Sigmoid colon (tissue), 7 donors: ENCODE measurements around the gene DIP2B. TPM values are rescaled to one million over a fixed set of nuclear protein-coding genes. Genes with fewer than 3 reads are reported as not detected.

Experiments
- DNase-seq: peaks from one replicate; pipeline ENCODE4 v3.0.0-alpha.2; 2019
- H3K27ac ChIP-seq, 4 donors: fragments of 200-600 bp; sonication (generic); one replicate each; pipeline ENCODE4 v1.5.1; 2016 to 2019; ENCODE audit warnings: mild to moderate bottlenecking in 1 of 4
- H3K27me3 ChIP-seq, 3 donors: fragments of 200-600 bp; sonication (generic); one replicate each; pipeline ENCODE4 v1.5.1; 2019; ENCODE audit warnings: mild to moderate bottlenecking in 1 of 3
- H3K36me3 ChIP-seq, 4 donors: fragments of 200-600 bp; sonication (generic); one replicate each; pipeline ENCODE4 v1.5.1; 2016 to 2019
- H3K4me1 ChIP-seq, 4 donors: fragments of 200-600 bp; sonication (generic); one replicate each; pipeline ENCODE4 v1.5.1; 2017 to 2019
- H3K4me3 ChIP-seq, 4 donors: fragments of 200-600 bp; sonication (generic); one replicate each; pipeline ENCODE4 v1.5.1; 2017 to 2019; ENCODE audit warnings: mild to moderate bottlenecking in 2 of 4, moderate library complexity in 1 of 4
- H3K9me3 ChIP-seq, 4 donors: fragments of 200-600 bp in 3 of 4; sonication (generic) in 3 of 4; one replicate each; pipeline versions ENCODE4 v1.5.1 to v1.6.1; 2013 to 2019
- CTCF ChIP-seq, 4 experiments: fragments of 450-650 bp in 3 of 4; fragments of 200-600 bp in 1 of 4; IDR thresholded peaks; one replicate each; pipeline ENCODE4 v1.5.1; 2016 to 2019; ENCODE audit warnings: antibody characterized with exemption in 4 of 4, mild to moderate bottlenecking in 3 of 4, moderate library complexity in 2 of 4
- EP300 ChIP-seq, 4 donors: sonication (generic); formaldehyde crosslinking; IDR thresholded peaks; one replicate each; pipeline ENCODE4 v1.6.1; 2017; ENCODE audit warnings: antibody characterized with exemption in 4 of 4
- POLR2A ChIP-seq, 2 donors: fragments of 450-650 bp; IDR thresholded peaks; one replicate each; pipeline ENCODE4 v1.6.1; 2016; ENCODE audit warnings: antibody characterized with exemption in 2 of 2, mild to moderate bottlenecking in 2 of 2, moderate library complexity in 2 of 2
- POLR2AphosphoS5 ChIP-seq, 4 donors: sonication (generic); formaldehyde crosslinking; IDR thresholded peaks; one replicate each; pipeline ENCODE4 v1.6.1; 2017; ENCODE audit warnings: antibody characterized with exemption in 4 of 4
- WGBS, 2 donors: extraction: QIAGEN DNeasy Blood & Tissue Kit; methylation state at CpG; one replicate each; pipeline ENCODE4 v1.1.7; 2013; 5-methylcytosine and 5-hydroxymethylcytosine counted together
- intact Hi-C: fragments of 100-400 bp; cut with DNase I; formaldehyde crosslinking; loops from one replicate; pipeline ENCODE4 v1.15.1; 2023
- polyA plus RNA-seq, 3 donors: library from polyadenylated mRNA; stranded (reverse); fragments of 200-250 nt; gene quantifications; one replicate each; pipeline ENCODE4 v1.2.3, GENCODE V29; 2013
- total RNA-seq, 4 donors: library from RNA; depleted of rRNA; stranded (reverse); fragments of >200 nt; gene quantifications; one replicate each; pipeline ENCODE4 v1.1.0, GENCODE V29; 2016
- donor health status: healthy with polysubstance abuse.
- donor health status: Bipolar disorder and iron deficiency.
- donor health status: healthy.

DIP2B gene
- total and polyA plus RNA-seq, 7 donors = 7.2 to 28.0 (median 16.4) TPM

- H3K4me1 ChIP-seq = peaks cover 0 to 3% (median 0%) of the 10 kb centered on the region in 4 donors
- no peaks in the 10 kb centered on the region for H3K9me3 ChIP-seq
- TF ChIP-seq CTCF (IDR thresholded peaks at IDR 0.05) (no peak), EP300 (IDR thresholded peaks at IDR 0.05) (no peak), POLR2A (IDR thresholded peaks at IDR 0.05) (no peak), POLR2AphosphoS5 (IDR thresholded peaks at IDR 0.05) (no peak)
- peaks cover 0 to 35% (median 10%) of the 10 kb centered on the region in 4 donors for H3K36me3 ChIP-seq
- H3K27me3 ChIP-seq = no peaks in the 10 kb centered on the region
- H3K27ac ChIP-seq = no peak overlapping the region
- 97 to 98% methylated on average over 2 of the region's 2 CpGs for WGBS, 2 donors
- no peak for DNase-seq
- H3K4me3 ChIP-seq = no peak overlapping the region
- intact Hi-C loops = no loop called here
Observed at GRCh38 chr12:50749459-50749882, 244.7 kb downstream of the DIP2B start.

GRCh38 chr12:50750366-50750765 is 245.6 kb downstream of the DIP2B start:
- Histone ChIP-seq H3K27ac (no peak overlapping the region), H3K4me1 (peaks cover 0 to 3% (median 0%) of the 10 kb centered on the region in 4 donors), H3K27me3 (no peaks in the 10 kb centered on the region), H3K9me3 (no peaks in the 10 kb centered on the region), H3K36me3 (peaks cover 0 to 26% (median 2%) of the 10 kb centered on the region in 4 donors), H3K4me3 (no peak overlapping the region)
- TF ChIP-seq POLR2A (IDR thresholded peaks at IDR 0.05) = no peak
- TF ChIP-seq CTCF (IDR thresholded peaks at IDR 0.05) = no peak
- TF ChIP-seq EP300 (IDR thresholded peaks at IDR 0.05) = no peak
- TF ChIP-seq POLR2AphosphoS5 (IDR thresholded peaks at IDR 0.05) = no peak
- 96 to 97% methylated on average over 4 of the region's 4 CpGs for whole genome bisulfite sequencing, 2 donors
- intact Hi-C loops = no loop called here
- no peak for DNase-seq

GRCh38 chr12:50751948-50752721 is 247.3 kb downstream of the DIP2B start:
- no peak overlapping the region for H3K27ac ChIP-seq
- 91 to 93% methylated on average over 6 of the region's 6 CpGs for WGBS, 2 donors

GRCh38 chr12:50753232-50753769 is 248.5 kb downstream of the DIP2B start:
- TF ChIP-seq EP300 (IDR thresholded peaks at IDR 0.05) (no peak), POLR2A (IDR thresholded peaks at IDR 0.05) (no peak), CTCF (IDR thresholded peaks at IDR 0.05) (no peak), POLR2AphosphoS5 (IDR thresholded peaks at IDR 0.05) (no peak)
- Histone ChIP-seq H3K4me1 (peaks cover 0 to 3% (median 0%) of the 10 kb centered on the region in 4 donors), H3K9me3 (no peaks in the 10 kb centered on the region), H3K27me3 (no peaks in the 10 kb centered on the region), H3K36me3 (no peaks in the 10 kb centered on the region), H3K4me3 (no peak overlapping the region), H3K27ac (no peak overlapping the region)
- 95% methylated on average over 5 of the region's 5 CpGs for WGBS, 2 donors
- intact Hi-C loops = no loop called here
- no peak for DNase-seq

More at GRCh38 chr12:50751948-50752721, 247.3 kb downstream of the DIP2B start:
- TF ChIP-seq EP300 (IDR thresholded peaks at IDR 0.05) = no peak
- no peak for TF ChIP-seq CTCF (IDR thresholded peaks at IDR 0.05)
- TF ChIP-seq POLR2AphosphoS5 (IDR thresholded peaks at IDR 0.05) = no peak
- TF ChIP-seq POLR2A (IDR thresholded peaks at IDR 0.05) = no peak
- H3K27me3 ChIP-seq = no peaks in the 10 kb centered on the region
- no peak for DNase-seq
- peaks cover 0 to 10% (median 0%) of the 10 kb centered on the region in 4 donors for H3K36me3 ChIP-seq
- peaks cover 0 to 3% (median 0%) of the 10 kb centered on the region in 4 donors for H3K4me1 ChIP-seq
- no peak overlapping the region for H3K4me3 ChIP-seq
- no peaks in the 10 kb centered on the region for H3K9me3 ChIP-seq
- intact Hi-C loops = no loop called here
